Panc1 (cell line): Measurements from ENCODE around the gene TLK1. TPM values are rescaled to one million over a fixed set of nuclear protein-coding genes. Genes with fewer than 3 reads are reported as not detected.

Experiments
- ATAC-seq: fragments of 200-7000 bp; cut with Tn5 transposase; 2 replicates; pipeline ENCODE4 v1.9.1; 2020; ENCODE audit warnings: mild to moderate bottlenecking, moderate library complexity
- BruUV-seq: library from RNA; stranded (reverse); fragments of 400-500 nt; replicated peaks from 2 replicates; lab custom pipeline; 2021; lab: Mats Ljungman, UMichigan
- CTCF ChIA-PET: fragments of 300-600 bp; sonication (Branson Sonifier 250); formaldehyde crosslinking; loops from one replicate; lab custom pipeline; 2022; ENCODE audit warnings: antibody characterized with exemption; lab: Charles Lee
- POLR2A ChIA-PET: fragments of 300-600 bp; sonication (Branson Sonifier 250); formaldehyde crosslinking; loops from one replicate; lab custom pipeline; 2022; ENCODE audit warnings: antibody characterized with exemption; lab: Charles Lee
- DNase-seq: peaks from one replicate; pipeline ENCODE4 v3.0.0-alpha.2; 2010; ENCODE audit warnings: low read depth, low spot score
- H3K27ac ChIP-seq: 2 replicates; pipeline ENCODE4 v1.5.1; 2011; ENCODE audit warnings: mild to moderate bottlenecking, low read length, inconsistent platforms
- H3K27me3 ChIP-seq: fragments of 200-500 bp; sonication (Bioruptor generic); 2 replicates; pipeline ENCODE4 v1.6.0; 2014; ENCODE audit warnings: low read length, inconsistent platforms; ENCODE audit not compliant: control insufficient read depth, insufficient read depth
- H3K36me3 ChIP-seq: fragments of 200-500 bp; sonication (Bioruptor generic); 2 replicates; pipeline ENCODE4 v1.5.1; 2014; ENCODE audit warnings: inconsistent platforms, mild to moderate bottlenecking, low read length, moderate library complexity; ENCODE audit not compliant: control insufficient read depth, insufficient read depth
- H3K4me1 ChIP-seq: 2 replicates; pipeline ENCODE4 v1.5.1; 2011; ENCODE audit warnings: inconsistent platforms, mild to moderate bottlenecking, low read length, moderate library complexity; ENCODE audit not compliant: control insufficient read depth, insufficient read depth
- H3K4me3 ChIP-seq, 2 experiments: 2 replicates each; pipeline ENCODE4 v1.5.1; 2011 to 2012; ENCODE audit warnings: low read depth in 2 of 2, low read length in 2 of 2, mild to moderate bottlenecking in 2 of 2, inconsistent platforms in 1 of 2, moderate library complexity in 1 of 2
- H3K9me3 ChIP-seq: fragments of 200-500 bp; sonication (Bioruptor generic); 2 replicates; pipeline ENCODE4 v1.5.1; 2014; ENCODE audit warnings: low read depth, mild to moderate bottlenecking, inconsistent platforms, low read length, moderate library complexity; ENCODE audit not compliant: control insufficient read depth, insufficient read depth
- CTCF ChIP-seq: fragments of 450-650 bp; IDR thresholded peaks from 2 replicates; pipeline ENCODE4 v1.5.1; 2017; ENCODE audit warnings: mild to moderate bottlenecking
- POLR2AphosphoS5 ChIP-seq: IDR thresholded peaks from 2 replicates; pipeline ENCODE4 v1.6.1; 2012; ENCODE audit warnings: mild to moderate bottlenecking, low read depth, low read length, moderate library complexity
- REST ChIP-seq, 2 experiments: IDR thresholded peaks; 2 replicates each; pipeline ENCODE4 v1.6.1; 2011 to 2012; ENCODE audit warnings: low read depth in 2 of 2, control low read depth in 1 of 2, low read length in 1 of 2, mild to moderate bottlenecking in 1 of 2, moderate library complexity in 1 of 2; ENCODE audit not compliant: insufficient read depth in 1 of 2
- SIN3A ChIP-seq: IDR thresholded peaks from 2 replicates; pipeline ENCODE4 v1.6.1; 2012; ENCODE audit warnings: low read depth, mild to moderate bottlenecking, low read length, moderate library complexity, borderline replicate concordance; ENCODE audit not compliant: insufficient read depth
- TCF7L2 ChIP-seq: IDR thresholded peaks from 2 replicates; pipeline ENCODE4 v1.6.1; 2011; ENCODE audit warnings: mild to moderate bottlenecking, low read depth, low read length, inconsistent platforms
- in situ Hi-C: cut with HindIII; loops from 2 replicates; pipeline ENCODE4 v1.10.0; 2016; ENCODE audit warnings: low sequenced_read_pairs, low pct_unique_long_range_greater_than_20kb
- intact Hi-C: fragments of 100-400 bp; cut with micrococcal nuclease; formaldehyde crosslinking; loops from one replicate; pipeline ENCODE4 v1.10.0; 2022; ENCODE audit not compliant: unreplicated experiment
- total RNA-seq: library from RNA; stranded (reverse); gene quantifications from one replicate; pipeline ENCODE4 v1.2.1, GENCODE V29; 2021; ENCODE audit not compliant: unreplicated experiment

The TLK1 gene
- total RNA-seq, 1 experiment from 2014 or later: 92.9 TPM

GRCh38 chr2:170999654-171000053 lies 161.0 kb downstream of the TLK1 start:
- Histone ChIP-seq H3K27me3 (no peaks in the 10 kb centered on the region), H3K27ac (no peak overlapping the region), H3K4me3 (no peak overlapping the region), H3K9me3 (no peaks in the 10 kb centered on the region), H3K36me3 (peaks cover 13% of the 10 kb centered on the region), H3K4me1 (no peaks in the 10 kb centered on the region)
- intact Hi-C loops: no loop called here
- no peak for DNase-seq
- no peak for ATAC-seq
- no TSS peak for BruUV-seq
- ChIA-PET CTCF (no interaction called here), POLR2A (no interaction called here)
- in situ Hi-C loops: no loop called here
- TF ChIP-seq SIN3A (no peak), CTCF (no peak), TCF7L2 (no peak), REST (IDR thresholded peaks at IDR 0.05; ENCODE audit: insufficient read depth in 1 of 2, low read depth in 2 of 2, low read length in 1 of 2) (no peak), POLR2AphosphoS5 (no peak)

- Histone ChIP-seq H3K36me3 (peaks cover 16% of the 10 kb centered on the region), H3K27me3 (no peaks in the 10 kb centered on the region), H3K4me1 (no peaks in the 10 kb centered on the region), H3K4me3 (no peak overlapping the region), H3K9me3 (no peaks in the 10 kb centered on the region), H3K27ac (no peak overlapping the region)
- DNase-seq (no peak), ATAC-seq (no peak; the same call in 1 of the 2 replicates)
- ChIA-PET CTCF (no interaction called here), POLR2A (no interaction called here)
- no peak for TF ChIP-seq SIN3A
- no peak for TF ChIP-seq TCF7L2
- TF ChIP-seq CTCF: no peak
- TF ChIP-seq POLR2AphosphoS5: no peak
- no peak for TF ChIP-seq REST (IDR thresholded peaks at IDR 0.05; ENCODE audit: insufficient read depth in 1 of 2, low read depth in 2 of 2, low read length in 1 of 2)
- in situ Hi-C loops (no loop called here), intact Hi-C loops (no loop called here)
- no TSS peak for BruUV-seq
Measured at GRCh38 chr2:170997893-170998597, 162.6 kb downstream of the TLK1 start.
